Measurements from ENCODE around the gene CDYL2.

Gene CDYL2, protein sequence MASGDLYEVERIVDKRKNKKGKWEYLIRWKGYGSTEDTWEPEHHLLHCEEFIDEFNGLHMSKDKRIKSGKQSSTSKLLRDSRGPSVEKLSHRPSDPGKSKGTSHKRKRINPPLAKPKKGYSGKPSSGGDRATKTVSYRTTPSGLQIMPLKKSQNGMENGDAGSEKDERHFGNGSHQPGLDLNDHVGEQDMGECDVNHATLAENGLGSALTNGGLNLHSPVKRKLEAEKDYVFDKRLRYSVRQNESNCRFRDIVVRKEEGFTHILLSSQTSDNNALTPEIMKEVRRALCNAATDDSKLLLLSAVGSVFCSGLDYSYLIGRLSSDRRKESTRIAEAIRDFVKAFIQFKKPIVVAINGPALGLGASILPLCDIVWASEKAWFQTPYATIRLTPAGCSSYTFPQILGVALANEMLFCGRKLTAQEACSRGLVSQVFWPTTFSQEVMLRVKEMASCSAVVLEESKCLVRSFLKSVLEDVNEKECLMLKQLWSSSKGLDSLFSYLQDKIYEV

GRCh38 chr16:80804526-80805383, at the start of gene CDYL2:
CDYL2 (minus strand) TSS chr16:80804598; CDS start chr16:80804173, 425 bp downstream.
- no peak within 1 kb of the TSS for H3K27ac ChIP-seq (ENCODE audit: low read length)
- no peaks in the 10 kb centered on the region for H3K79me2 ChIP-seq (ENCODE audit: low read length)
- TF ChIP-seq EZH2phosphoT487 (IDR thresholded peaks at IDR 0.05; ENCODE audit: low read depth) = no peak
- no peak for TF ChIP-seq CTCF (IDR thresholded peaks at IDR 0.05; ENCODE audit: low read depth, low read length)
- no peaks in the 10 kb centered on the region for H4K20me1 ChIP-seq (ENCODE audit: insufficient read depth, low read length)
- no peaks in the 10 kb centered on the region for H3K9me3 ChIP-seq (ENCODE audit: insufficient read depth, low read length)
- H3K4me1 ChIP-seq (ENCODE audit: low read length) = peaks cover 4% of the 10 kb centered on the region
- peak within 1 kb of the TSS; percentile 77 for H2AFZ ChIP-seq (ENCODE audit: low read depth, low read length)
- peaks cover 40% of the 10 kb centered on the region for H3K27me3 ChIP-seq (ENCODE audit: low read depth, low read length)
- H3K9ac ChIP-seq (ENCODE audit: low read length) = peak within 1 kb of the TSS; percentile 60
- H3K4me3 ChIP-seq (ENCODE audit: low read length) = peak within 1 kb of the TSS; percentile 96
- peak within 1 kb of the TSS; percentile 83 for H3K4me2 ChIP-seq (ENCODE audit: low read length)
- H3K36me3 ChIP-seq (replicated peaks; ENCODE audit: low read depth, low read length) = no peaks in the 10 kb centered on the region

DNA sequence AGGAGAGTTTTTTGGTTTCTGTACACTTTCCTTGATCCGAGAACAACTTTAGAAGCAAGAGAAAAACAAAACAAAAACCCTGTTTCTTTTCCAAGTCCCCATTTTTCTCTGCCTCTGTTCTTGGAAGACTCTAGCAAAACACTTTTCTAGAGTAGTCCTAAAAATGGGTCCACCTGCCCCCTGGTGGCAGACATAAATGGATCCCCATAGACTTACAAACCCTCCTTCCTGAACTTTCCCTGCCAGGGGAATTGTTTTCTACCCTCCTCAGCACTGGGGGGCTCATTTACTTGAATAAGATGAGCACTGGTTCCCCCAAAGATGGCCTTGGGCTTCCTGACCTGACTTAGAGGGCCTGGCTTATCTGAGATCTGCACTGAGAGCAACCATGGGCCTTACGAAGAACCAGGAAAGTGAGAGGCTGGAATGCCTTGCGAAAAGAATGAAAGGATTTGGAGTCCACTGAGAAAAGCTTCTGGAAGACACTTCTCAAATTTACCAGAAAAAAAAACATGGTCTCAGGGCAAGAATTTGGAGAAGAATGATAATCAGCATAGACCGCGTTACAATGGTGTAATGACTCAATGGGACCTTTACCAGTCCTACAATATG, 48.0 kb upstream of the CDYL2 start:
- Histone ChIP-seq H3K4me1 (ENCODE audit: low read length) (no peaks in the 10 kb centered on the region), H2AFZ (ENCODE audit: low read depth, low read length) (no peak overlapping the region)
- no peak for TF ChIP-seq EZH2phosphoT487 (IDR thresholded peaks at IDR 0.05; ENCODE audit: low read depth)
- peak; percentile 59 for TF ChIP-seq CTCF (IDR thresholded peaks at IDR 0.05; ENCODE audit: low read depth, low read length)

GRCh38 chr16:80851831-80852230, 47.4 kb upstream of the CDYL2 start:
- Histone ChIP-seq H3K27ac (ENCODE audit: low read length) (no peak overlapping the region), H3K27me3 (ENCODE audit: low read depth, low read length) (no peaks in the 10 kb centered on the region), H3K36me3 (replicated peaks; ENCODE audit: low read depth, low read length) (no peaks in the 10 kb centered on the region), H4K20me1 (ENCODE audit: insufficient read depth, low read length) (no peaks in the 10 kb centered on the region), H3K4me1 (ENCODE audit: low read length) (no peaks in the 10 kb centered on the region), H3K4me3 (ENCODE audit: low read length) (no peak overlapping the region), H3K9me3 (ENCODE audit: insufficient read depth, low read length) (no peaks in the 10 kb centered on the region), H3K9ac (ENCODE audit: low read length) (no peak overlapping the region), H2AFZ (ENCODE audit: low read depth, low read length) (no peak overlapping the region), H3K79me2 (ENCODE audit: low read length) (no peaks in the 10 kb centered on the region), H3K4me2 (ENCODE audit: low read length) (no peak overlapping the region)
- TF ChIP-seq CTCF (IDR thresholded peaks at IDR 0.05; ENCODE audit: low read depth, low read length) (no peak), EZH2phosphoT487 (IDR thresholded peaks at IDR 0.05; ENCODE audit: low read depth) (no peak)

More for the DNA sequence above, 48.0 kb upstream of the CDYL2 start:
- Histone ChIP-seq H3K79me2 (ENCODE audit: low read length) (no peaks in the 10 kb centered on the region), H3K27me3 (ENCODE audit: low read depth, low read length) (no peaks in the 10 kb centered on the region), H3K9ac (ENCODE audit: low read length) (no peak overlapping the region), H3K9me3 (ENCODE audit: insufficient read depth, low read length) (no peaks in the 10 kb centered on the region), H4K20me1 (ENCODE audit: insufficient read depth, low read length) (no peaks in the 10 kb centered on the region), H3K27ac (ENCODE audit: low read length) (no peak overlapping the region), H3K4me2 (ENCODE audit: low read length) (no peak overlapping the region), H3K4me3 (ENCODE audit: low read length) (no peak overlapping the region), H3K36me3 (replicated peaks; ENCODE audit: low read depth, low read length) (no peaks in the 10 kb centered on the region)
